ENCODE measurements around the gene DMD.

- TF ChIP-seq CTCF (IDR thresholded peaks at IDR 0.05) (no peak), POLR2AphosphoS5 (IDR thresholded peaks at IDR 0.05) (no peak), POLR2A (IDR thresholded peaks at IDR 0.05) (no peak), EP300 (IDR thresholded peaks at IDR 0.05) (no peak)
Measured at GRCh38 chrX:31540313-31540712, 1671.0 kb downstream of the DMD start.
